Activated CD4-positive, alpha-beta T cell treated with anti-CD3 and anti-CD28 coated beads, Interleukin-2, Interleukin-6, amounts not matched to agents 100 ng/mL and 50 ng/mL, durations not matched to agents 16 hours and 8 hours (primary cell): Measurements from ENCODE around the gene APCDD1L.

Source experiments
- DNase-seq: peaks from one replicate; pipeline ENCODE4 v3.0.0-alpha.2; 2020

APCDD1L gene

GRCh38 chr20:58515233-58516212 lies at the start of gene APCDD1L:
APCDD1L (minus strand) TSS chr20:58515399; CDS start chr20:58514707, 692 bp downstream.
- DNase-seq, result no peak

GRCh38 chr20:58559368-58559729 lies 44.1 kb upstream of the APCDD1L start:
- no peak for DNase-seq

GRCh38 chr20:58558486-58559367 lies 43.5 kb upstream of the APCDD1L start:
- no peak for DNase-seq

- DNase-seq, result no peak
These were observed 42.6 kb upstream of the APCDD1L start for GRCh38 chr20:58557733-58558342.

DNA sequence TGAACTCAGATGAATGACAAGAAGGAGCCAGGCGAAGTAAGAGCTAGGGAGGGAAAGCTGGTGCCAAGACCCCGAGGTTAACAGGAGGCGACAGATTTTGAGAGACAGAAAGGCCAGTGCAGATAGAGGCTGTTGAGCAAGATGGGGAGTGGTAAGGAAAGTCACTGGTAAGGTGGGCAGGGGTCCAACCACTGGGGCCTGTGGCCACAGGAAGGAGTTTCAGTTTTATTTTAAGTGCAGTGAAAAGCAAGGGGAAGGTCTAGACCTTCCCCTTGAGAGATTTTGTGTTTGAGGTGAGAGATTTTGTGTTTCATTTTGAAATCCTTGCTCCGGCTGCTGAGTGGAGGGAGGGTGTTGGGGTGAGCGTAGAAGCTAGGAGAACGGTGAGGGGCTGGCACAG lies 41.8 kb upstream of the APCDD1L start:
- no peak for DNase-seq

- DNase-seq, result no peak
These were observed 40.0 kb upstream of the APCDD1L start for GRCh38 chr20:58555078-58555765.

- DNase-seq, result no peak
These were observed 39.3 kb upstream of the APCDD1L start for GRCh38 chr20:58554541-58554940.

- DNase-seq, result no peak
These were observed 38.6 kb upstream of the APCDD1L start for GRCh38 chr20:58553841-58554240.

- DNase-seq, result no peak
These were observed 38.0 kb upstream of the APCDD1L start for GRCh38 chr20:58553166-58553696.

GRCh38 chr20:58552366-58552934 lies 37.3 kb upstream of the APCDD1L start:
- no peak for DNase-seq

GRCh38 chr20:58551631-58552030 lies 36.4 kb upstream of the APCDD1L start:
- DNase-seq, result no peak

DNA sequence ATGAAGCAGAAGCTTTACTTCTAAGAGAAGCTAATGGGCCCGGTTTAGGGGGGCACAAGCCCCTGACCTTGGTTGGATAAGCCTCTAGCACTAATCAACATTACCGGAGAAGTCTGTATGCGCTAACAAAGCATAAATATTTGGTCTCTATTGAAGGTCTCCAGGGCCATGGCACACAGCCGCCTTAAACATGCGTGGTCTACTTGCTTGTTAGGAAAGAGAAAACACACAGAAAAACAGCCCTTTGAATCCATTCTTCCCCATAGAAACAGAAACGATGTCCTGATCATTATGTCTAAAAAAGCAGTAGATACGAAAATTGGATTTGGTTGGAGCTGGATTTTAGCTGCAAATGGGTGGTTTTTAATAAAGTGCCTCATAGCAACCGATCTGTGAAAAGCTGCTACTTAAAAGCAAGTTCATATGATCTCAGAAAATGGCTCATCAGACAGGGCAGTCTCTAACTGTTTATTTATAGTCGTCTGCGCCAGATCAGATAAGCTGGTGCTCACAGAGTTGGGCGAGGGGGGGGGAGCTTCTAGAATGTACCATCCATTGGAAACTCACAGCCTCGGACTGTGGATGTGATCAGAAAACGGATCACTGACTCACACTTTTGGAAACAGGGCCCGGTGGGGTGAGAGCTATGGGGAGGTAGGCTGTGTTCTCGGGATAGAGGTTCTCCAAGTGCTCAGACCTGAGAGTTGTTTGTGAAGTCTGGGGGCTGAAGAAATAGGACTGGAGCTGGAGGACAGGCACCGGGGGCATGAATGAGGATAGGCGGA lies 35.3 kb upstream of the APCDD1L start:
- DNase-seq, result no peak

DNA sequence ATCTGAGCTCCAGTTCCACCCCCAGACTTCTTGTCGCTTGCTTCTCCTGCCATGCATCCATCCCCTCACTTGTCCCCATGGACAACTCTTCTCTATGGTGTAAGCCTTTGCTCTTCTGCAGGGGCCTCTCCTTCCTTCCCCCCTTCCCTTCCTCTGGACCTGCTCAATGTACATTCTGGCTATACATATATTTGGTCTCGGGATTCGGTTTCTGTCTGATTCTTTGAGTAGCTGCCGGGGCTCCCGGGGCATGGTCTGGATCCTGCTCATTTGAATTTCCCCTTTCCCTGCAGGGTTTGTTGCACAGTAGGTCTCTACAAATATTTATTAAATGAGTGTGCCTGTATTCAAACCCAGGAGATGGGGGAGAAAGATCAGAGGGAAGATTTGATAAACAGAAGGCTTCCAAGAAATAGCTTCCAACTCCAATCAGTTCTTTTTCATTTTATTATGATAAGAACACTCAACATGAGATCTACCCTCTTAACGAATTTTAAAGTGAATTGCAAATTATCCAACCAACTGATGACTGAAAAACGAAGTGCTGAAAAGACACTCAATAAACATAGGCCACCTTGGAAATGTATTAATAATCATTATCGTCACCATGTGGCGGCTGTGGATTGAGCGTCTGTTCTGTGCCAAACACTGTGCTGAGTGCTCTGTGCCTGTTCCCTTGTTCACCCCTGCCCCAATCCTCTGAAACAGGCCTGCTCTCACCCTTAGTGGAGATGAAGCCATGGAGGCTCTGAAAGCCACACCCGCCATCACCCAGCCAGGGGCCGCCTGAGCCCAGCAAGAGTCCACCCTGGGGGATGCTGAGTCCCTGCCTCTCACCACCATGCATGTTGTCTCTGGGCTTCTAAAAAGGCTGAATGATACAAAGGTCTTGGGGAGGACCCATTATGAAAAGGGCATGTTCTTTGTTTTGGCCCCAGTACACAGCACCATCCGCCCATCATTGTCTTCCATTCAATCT lies 34.3 kb upstream of the APCDD1L start:
- DNase-seq, result no peak

- no peak for DNase-seq
These were observed 32.6 kb upstream of the APCDD1L start for GRCh38 chr20:58547623-58548475.

GRCh38 chr20:58546756-58547622 lies 31.8 kb upstream of the APCDD1L start:
- no peak for DNase-seq

DNA sequence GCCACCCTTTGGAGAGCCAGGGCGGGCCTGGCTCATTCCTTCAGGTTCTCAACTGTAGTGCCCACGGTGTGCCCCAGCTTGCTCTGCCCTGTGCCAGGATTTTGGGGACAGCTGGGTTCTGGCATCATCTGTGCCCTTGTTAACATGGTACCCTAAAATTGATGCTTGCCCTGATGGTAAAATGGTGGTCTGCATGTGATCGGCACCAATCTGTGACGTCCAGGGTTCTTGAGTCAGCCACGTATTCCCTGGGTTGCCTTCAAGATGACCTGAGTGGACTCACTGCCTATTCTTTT lies 31.2 kb upstream of the APCDD1L start:
- no peak for DNase-seq

- DNase-seq, result no peak
These were observed 30.6 kb upstream of the APCDD1L start for GRCh38 chr20:58545565-58546415.
